ENCODE measurements around the gene SYCP2L. TPM values are rescaled to one million over a fixed set of nuclear protein-coding genes. Genes with fewer than 3 reads are reported as not detected.

SYCP2L gene
- total and polyA plus RNA-seq, 2 of the 8 experiments (the other 6 are each of a cell fraction or from before 2014, with no cell fraction given): 1.7 to 4.2 TPM

GRCh38 chr6:10867952-10868351, 18.9 kb upstream of the SYCP2L start (continued):
- TF ChIP-seq RAD21 (IDR thresholded peaks at IDR 0.05 in 1 of 2, conservative IDR thresholded peaks at IDR 0.05 in 1 of 2; ENCODE audit: low read depth in 2 of 2, low read length in 2 of 2): no peak
- TF ChIP-seq CBX5 (IDR thresholded peaks at IDR 0.05; ENCODE audit: low read depth, low read length): no peak
- no peak for TF ChIP-seq TEAD4 (IDR thresholded peaks at IDR 0.05; ENCODE audit: low read depth, low read length)
- no peak for TF ChIP-seq E2F6 (IDR thresholded peaks at IDR 0.05)
- no peak for TF ChIP-seq HDAC2 (IDR thresholded peaks at IDR 0.05; ENCODE audit: borderline replicate concordance in 1 of 2, low read depth in 2 of 2, low read length in 2 of 2)
- no peak for TF ChIP-seq TAF7 (optimal IDR thresholded peaks at IDR 0.05; ENCODE audit: borderline replicate concordance, low read depth, low read length)
- TF ChIP-seq HDAC6 (IDR thresholded peaks at IDR 0.05; ENCODE audit: low read depth, low read length): no peak
- no peak for TF ChIP-seq JUN (IDR thresholded peaks at IDR 0.05; ENCODE audit: low read depth, low read length)
- no peak for TF ChIP-seq CTBP2 (IDR thresholded peaks at IDR 0.05; ENCODE audit: borderline replicate concordance, insufficient read depth, insufficient read length, low read length)
